Measurements from ENCODE around the gene UQCC5.
A peak's percentile ranks its signal among the peaks of the same experiment; 100 is the strongest.

UQCC5 gene, protein sequence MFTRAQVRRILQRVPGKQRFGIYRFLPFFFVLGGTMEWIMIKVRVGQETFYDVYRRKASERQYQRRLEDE

DNA sequence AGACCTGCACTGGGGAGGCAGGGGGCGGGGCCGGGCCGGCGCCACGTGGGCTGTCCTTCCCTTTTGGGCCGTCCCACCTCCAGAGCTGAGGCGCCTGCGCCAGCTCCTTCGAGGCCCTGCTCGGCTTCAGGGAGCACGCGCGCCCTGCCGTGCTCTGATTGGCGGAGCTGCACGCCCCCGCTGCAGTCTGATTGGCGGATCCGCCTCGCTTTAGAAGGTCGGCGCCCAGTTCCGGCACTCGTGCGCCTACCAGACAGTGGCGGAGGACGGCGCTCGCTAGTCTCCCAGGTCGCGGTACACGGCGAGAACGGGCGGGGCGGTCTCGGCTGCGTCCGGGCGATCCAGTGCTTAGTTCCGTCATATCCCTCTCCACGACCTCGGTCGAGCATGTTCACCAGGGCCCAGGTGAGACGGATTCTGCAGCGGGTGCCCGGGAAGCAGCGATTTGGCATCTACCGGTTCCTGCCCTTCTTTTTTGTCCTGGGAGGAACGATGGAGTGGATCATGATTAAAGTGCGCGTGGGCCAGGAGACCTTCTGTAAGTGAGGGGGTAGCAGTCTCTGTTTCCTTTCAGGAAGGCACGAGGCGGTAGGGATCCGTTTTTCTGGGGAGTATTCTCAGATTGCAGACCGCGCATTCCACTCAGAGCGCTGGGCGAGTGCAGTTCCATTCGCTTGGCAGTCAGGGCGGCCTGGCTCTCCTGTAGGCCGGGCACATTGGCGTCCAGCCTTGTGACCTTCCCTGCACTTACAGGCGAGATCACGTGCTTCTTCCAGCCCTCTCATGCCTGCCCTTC, at the start of gene UQCC5:
TSS of gene UQCC5 (plus strand) at position 237 of the 796 bp plus-strand sequence. CDS start at position 388, 151 bp downstream.
- H3K9me3 ChIP-seq (ENCODE audit: control insufficient read depth in 2 of 2, low read length in 2 of 2), result no peaks in the 10 kb centered on the region
- no peaks in the 10 kb centered on the region for H3K27me3 ChIP-seq (ENCODE audit: control insufficient read depth in 2 of 2, insufficient read depth in 2 of 2, low read length in 2 of 2)
- peaks cover 13 to 36% of the 10 kb centered on the region in 2 donors for H3K4me1 ChIP-seq (ENCODE audit: control insufficient read depth in 2 of 2, insufficient read depth in 2 of 2, low read length in 2 of 2)
- H3K9ac ChIP-seq (ENCODE audit: low read depth in 1 of 2, low read length in 2 of 2), result peak within 1 kb of the TSS; percentile 71 to 96
- peak within 1 kb of the TSS; percentile 88 to 98 for H3K4me3 ChIP-seq (ENCODE audit: low read length in 2 of 2)
- H3K27ac ChIP-seq (ENCODE audit: low read depth in 2 of 2, low read length in 2 of 2), result peak within 1 kb of the TSS; percentile 72 to 89
- H3K36me3 ChIP-seq (ENCODE audit: control insufficient read depth in 2 of 2, insufficient read depth in 2 of 2, low read length in 2 of 2), result peaks cover 3 to 12% of the 10 kb centered on the region in 2 donors

DNA sequence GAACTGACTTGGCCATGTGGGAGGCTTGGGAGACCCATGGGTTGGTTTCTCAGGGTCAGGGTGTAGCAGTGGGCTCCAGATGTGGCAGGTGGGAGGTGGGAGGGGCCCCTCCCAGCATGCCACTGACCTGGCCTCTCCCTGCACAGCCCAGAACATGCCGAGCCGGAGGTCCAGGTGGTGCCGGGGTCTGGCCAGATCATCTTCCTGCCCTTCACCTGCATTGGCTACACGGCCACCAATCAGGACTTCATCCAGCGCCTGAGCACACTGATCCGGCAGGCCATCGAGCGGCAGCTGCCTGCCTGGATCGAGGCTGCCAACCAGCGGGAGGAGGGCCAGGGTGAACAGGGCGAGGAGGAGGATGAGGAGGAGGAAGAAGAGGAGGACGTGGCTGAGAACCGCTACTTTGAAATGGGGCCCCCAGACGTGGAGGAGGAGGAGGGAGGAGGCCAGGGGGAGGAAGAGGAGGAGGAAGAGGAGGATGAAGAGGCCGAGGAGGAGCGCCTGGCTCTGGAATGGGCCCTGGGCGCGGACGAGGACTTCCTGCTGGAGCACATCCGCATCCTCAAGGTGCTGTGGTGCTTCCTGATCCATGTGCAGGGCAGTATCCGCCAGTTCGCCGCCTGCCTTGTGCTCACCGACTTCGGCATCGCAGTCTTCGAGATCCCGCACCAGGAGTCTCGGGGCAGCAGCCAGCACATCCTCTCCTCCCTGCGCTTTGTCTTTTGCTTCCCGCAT, 49.2 kb upstream of the UQCC5 start:
- peaks cover 55 to 77% of the 10 kb centered on the region in 2 donors for H3K36me3 ChIP-seq (ENCODE audit: control insufficient read depth in 2 of 2, insufficient read depth in 2 of 2, low read length in 2 of 2)
- no peaks in the 10 kb centered on the region for H3K9me3 ChIP-seq (ENCODE audit: control insufficient read depth in 2 of 2, low read length in 2 of 2)
- no peaks in the 10 kb centered on the region for H3K27me3 ChIP-seq (ENCODE audit: control insufficient read depth in 2 of 2, insufficient read depth in 2 of 2, low read length in 2 of 2)
- H3K4me1 ChIP-seq (ENCODE audit: control insufficient read depth in 2 of 2, insufficient read depth in 2 of 2, low read length in 2 of 2), result peaks cover 0 to 3% of the 10 kb centered on the region in 2 donors
- H3K9ac ChIP-seq (ENCODE audit: low read depth in 1 of 2, low read length in 2 of 2), result no peak overlapping the region
- no peak overlapping the region for H3K27ac ChIP-seq (ENCODE audit: low read depth in 2 of 2, low read length in 2 of 2)
- no peak overlapping the region for H3K4me3 ChIP-seq (ENCODE audit: low read length in 2 of 2)

DNA sequence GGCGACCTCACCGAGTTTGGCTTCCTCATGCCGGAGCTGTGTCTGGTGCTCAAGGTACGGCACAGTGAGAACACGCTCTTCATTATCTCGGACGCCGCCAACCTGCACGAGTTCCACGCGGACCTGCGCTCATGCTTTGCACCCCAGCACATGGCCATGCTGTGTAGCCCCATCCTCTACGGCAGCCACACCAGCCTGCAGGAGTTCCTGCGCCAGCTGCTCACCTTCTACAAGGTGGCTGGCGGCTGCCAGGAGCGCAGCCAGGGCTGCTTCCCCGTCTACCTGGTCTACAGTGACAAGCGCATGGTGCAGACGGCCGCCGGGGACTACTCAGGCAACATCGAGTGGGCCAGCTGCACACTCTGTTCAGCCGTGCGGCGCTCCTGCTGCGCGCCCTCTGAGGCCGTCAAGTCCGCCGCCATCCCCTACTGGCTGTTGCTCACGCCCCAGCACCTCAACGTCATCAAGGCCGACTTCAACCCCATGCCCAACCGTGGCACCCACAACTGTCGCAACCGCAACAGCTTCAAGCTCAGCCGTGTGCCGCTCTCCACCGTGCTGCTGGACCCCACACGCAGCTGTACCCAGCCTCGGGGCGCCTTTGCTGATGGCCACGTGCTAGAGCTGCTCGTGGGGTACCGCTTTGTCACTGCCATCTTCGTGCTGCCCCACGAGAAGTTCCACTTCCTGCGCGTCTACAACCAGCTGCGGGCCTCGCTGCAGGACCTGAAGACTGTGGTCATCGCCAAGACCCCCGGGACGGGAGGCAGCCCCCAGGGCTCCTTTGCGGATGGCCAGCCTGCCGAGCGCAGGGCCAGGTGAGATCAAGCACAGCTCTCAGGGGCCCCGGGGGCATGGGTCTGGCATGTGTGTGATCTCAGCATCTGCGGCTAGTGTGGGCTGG, 48.4 kb upstream of the UQCC5 start:
- Histone ChIP-seq H3K4me1 (ENCODE audit: control insufficient read depth in 2 of 2, insufficient read depth in 2 of 2, low read length in 2 of 2) (no peaks in the 10 kb centered on the region), H3K27ac (ENCODE audit: low read depth in 2 of 2, low read length in 2 of 2) (no peak overlapping the region), H3K9ac (ENCODE audit: low read depth in 1 of 2, low read length in 2 of 2) (no peak overlapping the region), H3K27me3 (ENCODE audit: control insufficient read depth in 2 of 2, insufficient read depth in 2 of 2, low read length in 2 of 2) (no peaks in the 10 kb centered on the region), H3K4me3 (ENCODE audit: low read length in 2 of 2) (no peak overlapping the region), H3K9me3 (ENCODE audit: control insufficient read depth in 2 of 2, low read length in 2 of 2) (no peaks in the 10 kb centered on the region), H3K36me3 (ENCODE audit: control insufficient read depth in 2 of 2, insufficient read depth in 2 of 2, low read length in 2 of 2) (peaks cover 55 to 78% of the 10 kb centered on the region in 2 donors)

DNA sequence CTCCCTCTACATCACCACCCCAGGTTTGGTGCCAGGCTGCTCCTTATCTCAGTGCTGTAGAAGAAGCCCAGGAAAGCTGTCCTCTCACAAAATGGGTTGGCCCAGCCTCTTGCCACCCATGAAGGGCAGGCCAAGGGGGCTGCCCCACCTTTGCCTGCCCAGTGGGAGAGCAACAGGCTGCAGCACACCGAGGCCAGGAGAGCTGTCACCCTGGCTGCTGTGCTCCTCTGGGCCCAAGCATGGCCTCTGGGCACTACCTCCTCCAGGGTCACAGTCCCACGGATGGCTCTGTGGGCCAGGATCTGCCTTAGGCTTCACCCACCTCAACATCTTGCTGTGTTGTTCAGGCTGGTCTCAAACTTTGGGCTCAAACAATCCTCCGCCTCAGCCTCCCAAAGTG, 47.7 kb upstream of the UQCC5 start:
- no peak overlapping the region for H3K9ac ChIP-seq (ENCODE audit: low read depth in 1 of 2, low read length in 2 of 2)
- H3K36me3 ChIP-seq (ENCODE audit: control insufficient read depth in 2 of 2, insufficient read depth in 2 of 2, low read length in 2 of 2), result peaks cover 58 to 77% of the 10 kb centered on the region in 2 donors
- H3K9me3 ChIP-seq (ENCODE audit: control insufficient read depth in 2 of 2, low read length in 2 of 2), result no peaks in the 10 kb centered on the region
- no peak overlapping the region for H3K27ac ChIP-seq (ENCODE audit: low read depth in 2 of 2, low read length in 2 of 2)
- no peaks in the 10 kb centered on the region for H3K4me1 ChIP-seq (ENCODE audit: control insufficient read depth in 2 of 2, insufficient read depth in 2 of 2, low read length in 2 of 2)
- no peaks in the 10 kb centered on the region for H3K27me3 ChIP-seq (ENCODE audit: control insufficient read depth in 2 of 2, insufficient read depth in 2 of 2, low read length in 2 of 2)
- H3K4me3 ChIP-seq (ENCODE audit: low read length in 2 of 2), result no peak overlapping the region

DNA sequence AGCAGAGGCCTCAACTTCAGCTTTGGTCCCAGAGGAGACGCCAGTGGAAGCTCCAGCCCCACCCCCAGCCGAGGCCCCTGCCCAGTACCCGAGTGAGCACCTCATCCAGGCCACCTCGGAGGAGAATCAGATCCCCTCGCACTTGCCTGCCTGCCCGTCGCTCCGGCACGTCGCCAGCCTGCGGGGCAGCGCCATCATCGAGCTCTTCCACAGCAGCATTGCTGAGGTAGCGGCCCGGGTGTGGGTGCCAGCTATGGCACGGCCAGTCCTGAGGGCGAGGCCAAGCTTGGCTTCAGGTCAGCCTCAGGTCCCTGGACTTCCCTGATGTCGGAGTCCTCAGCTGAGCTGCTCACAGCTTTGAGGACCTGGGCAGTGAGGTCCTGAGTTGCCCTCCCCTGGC, 47.0 kb upstream of the UQCC5 start:
- H3K27ac ChIP-seq (ENCODE audit: low read depth in 2 of 2, low read length in 2 of 2), result no peak overlapping the region
- peaks cover 58 to 77% of the 10 kb centered on the region in 2 donors for H3K36me3 ChIP-seq (ENCODE audit: control insufficient read depth in 2 of 2, insufficient read depth in 2 of 2, low read length in 2 of 2)
- no peaks in the 10 kb centered on the region for H3K27me3 ChIP-seq (ENCODE audit: control insufficient read depth in 2 of 2, insufficient read depth in 2 of 2, low read length in 2 of 2)
- no peak overlapping the region for H3K9ac ChIP-seq (ENCODE audit: low read depth in 1 of 2, low read length in 2 of 2)
- no peak overlapping the region for H3K4me3 ChIP-seq (ENCODE audit: low read length in 2 of 2)
- H3K9me3 ChIP-seq (ENCODE audit: control insufficient read depth in 2 of 2, low read length in 2 of 2), result no peaks in the 10 kb centered on the region
- no peaks in the 10 kb centered on the region for H3K4me1 ChIP-seq (ENCODE audit: control insufficient read depth in 2 of 2, insufficient read depth in 2 of 2, low read length in 2 of 2)

DNA sequence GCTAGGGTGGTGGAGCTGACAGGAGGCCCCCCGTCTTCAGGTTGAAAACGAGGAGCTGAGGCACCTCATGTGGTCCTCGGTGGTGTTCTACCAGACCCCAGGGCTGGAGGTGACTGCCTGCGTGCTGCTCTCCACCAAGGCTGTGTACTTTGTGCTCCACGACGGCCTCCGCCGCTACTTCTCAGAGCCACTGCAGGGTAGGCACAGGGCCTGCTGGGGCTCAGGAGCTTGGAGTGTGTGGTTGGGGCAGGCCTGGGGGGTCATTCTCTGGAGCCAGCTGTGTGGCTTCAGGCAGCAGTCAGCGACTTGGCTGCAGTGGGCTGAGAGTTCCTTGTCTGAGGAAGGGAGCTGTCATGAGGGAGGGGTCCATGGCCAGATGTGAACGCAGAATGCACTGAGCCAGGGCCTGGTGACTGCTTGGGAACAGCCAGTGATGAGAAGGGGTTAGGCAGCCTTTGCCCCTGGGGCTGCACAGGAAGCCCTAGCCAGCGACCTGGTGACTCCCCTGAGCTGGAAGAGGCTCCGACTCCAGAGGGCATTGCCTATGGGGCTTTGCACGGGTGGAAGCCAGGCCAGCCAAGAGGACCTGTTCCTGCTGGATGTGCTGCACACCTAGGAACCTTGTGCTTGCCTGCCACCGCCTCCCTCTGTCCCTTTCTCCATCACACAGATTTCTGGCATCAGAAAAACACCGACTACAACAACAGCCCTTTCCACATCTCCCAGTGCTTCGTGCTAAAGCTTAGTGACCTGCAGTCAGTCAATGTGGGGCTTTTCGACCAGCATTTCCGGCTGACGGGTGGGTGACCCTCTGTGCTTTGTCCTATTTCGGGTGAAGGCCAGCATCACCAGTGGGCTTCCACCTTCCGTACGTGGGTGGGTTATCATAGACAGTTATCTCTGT, 46.1 kb upstream of the UQCC5 start:
- no peaks in the 10 kb centered on the region for H3K4me1 ChIP-seq (ENCODE audit: control insufficient read depth in 2 of 2, insufficient read depth in 2 of 2, low read length in 2 of 2)
- H3K4me3 ChIP-seq (ENCODE audit: low read length in 2 of 2), result no peak overlapping the region
- peaks cover 55 to 69% of the 10 kb centered on the region in 2 donors for H3K36me3 ChIP-seq (ENCODE audit: control insufficient read depth in 2 of 2, insufficient read depth in 2 of 2, low read length in 2 of 2)
- peak overlapping the region in 1 of 2 donors; percentile 16 for H3K27ac ChIP-seq (ENCODE audit: low read depth in 2 of 2, low read length in 2 of 2)
- H3K9me3 ChIP-seq (ENCODE audit: control insufficient read depth in 2 of 2, low read length in 2 of 2), result no peaks in the 10 kb centered on the region
- no peaks in the 10 kb centered on the region for H3K27me3 ChIP-seq (ENCODE audit: control insufficient read depth in 2 of 2, insufficient read depth in 2 of 2, low read length in 2 of 2)
- H3K9ac ChIP-seq (ENCODE audit: low read depth in 1 of 2, low read length in 2 of 2), result no peak overlapping the region

DNA sequence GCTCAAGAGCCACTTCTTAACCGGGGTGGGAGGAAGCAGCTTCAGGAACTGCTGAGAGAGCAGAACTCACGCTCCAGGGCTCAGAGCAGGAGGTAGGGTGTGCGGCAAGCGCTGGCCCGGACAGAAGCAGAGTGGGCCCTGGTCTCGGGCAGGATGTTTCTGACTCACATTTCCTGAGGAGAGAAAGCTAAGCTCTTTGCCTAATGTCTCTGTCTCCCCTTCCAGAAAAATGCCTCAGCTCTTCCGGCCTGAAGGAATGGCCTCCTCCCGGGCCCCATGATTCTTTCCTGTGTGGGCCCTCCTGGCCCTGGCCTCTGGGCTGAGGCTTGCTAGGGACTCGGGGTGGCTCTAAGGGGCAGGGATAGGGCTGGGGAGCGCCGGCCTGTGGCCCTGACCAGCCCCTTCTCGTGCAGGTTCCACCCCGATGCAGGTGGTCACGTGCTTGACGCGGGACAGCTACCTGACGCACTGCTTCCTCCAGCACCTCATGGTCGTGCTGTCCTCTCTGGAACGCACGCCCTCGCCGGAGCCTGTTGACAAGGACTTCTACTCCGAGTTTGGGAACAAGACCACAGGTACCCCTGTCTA, 45.4 kb upstream of the UQCC5 start:
- H3K27ac ChIP-seq (ENCODE audit: low read depth in 2 of 2, low read length in 2 of 2), result peak overlapping the region; percentile 28 to 56
- H3K9ac ChIP-seq (ENCODE audit: low read depth in 1 of 2, low read length in 2 of 2), result no peak overlapping the region
- no peaks in the 10 kb centered on the region for H3K4me1 ChIP-seq (ENCODE audit: control insufficient read depth in 2 of 2, insufficient read depth in 2 of 2, low read length in 2 of 2)
- no peaks in the 10 kb centered on the region for H3K27me3 ChIP-seq (ENCODE audit: control insufficient read depth in 2 of 2, insufficient read depth in 2 of 2, low read length in 2 of 2)
- H3K4me3 ChIP-seq (ENCODE audit: low read length in 2 of 2), result no peak overlapping the region
- H3K9me3 ChIP-seq (ENCODE audit: control insufficient read depth in 2 of 2, low read length in 2 of 2), result no peaks in the 10 kb centered on the region
- H3K36me3 ChIP-seq (ENCODE audit: control insufficient read depth in 2 of 2, insufficient read depth in 2 of 2, low read length in 2 of 2), result peaks cover 55 to 68% of the 10 kb centered on the region in 2 donors

DNA sequence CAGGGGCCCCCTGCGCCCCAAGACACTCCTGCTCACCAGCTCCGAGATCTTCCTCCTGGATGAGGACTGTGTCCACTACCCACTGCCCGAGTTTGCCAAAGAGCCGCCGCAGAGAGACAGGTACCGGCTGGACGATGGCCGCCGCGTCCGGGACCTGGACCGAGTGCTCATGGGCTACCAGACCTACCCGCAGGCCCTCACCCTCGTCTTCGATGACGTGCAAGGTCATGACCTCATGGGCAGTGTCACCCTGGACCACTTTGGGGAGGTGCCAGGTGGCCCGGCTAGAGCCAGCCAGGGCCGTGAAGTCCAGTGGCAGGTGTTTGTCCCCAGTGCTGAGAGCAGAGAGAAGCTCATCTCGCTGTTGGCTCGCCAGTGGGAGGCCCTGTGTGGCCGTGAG, 44.3 kb upstream of the UQCC5 start:
- Histone ChIP-seq H3K27me3 (ENCODE audit: control insufficient read depth in 2 of 2, insufficient read depth in 2 of 2, low read length in 2 of 2) (no peaks in the 10 kb centered on the region), H3K4me3 (ENCODE audit: low read length in 2 of 2) (no peak overlapping the region), H3K9ac (ENCODE audit: low read depth in 1 of 2, low read length in 2 of 2) (no peak overlapping the region), H3K36me3 (ENCODE audit: control insufficient read depth in 2 of 2, insufficient read depth in 2 of 2, low read length in 2 of 2) (peaks cover 49 to 58% of the 10 kb centered on the region in 2 donors), H3K4me1 (ENCODE audit: control insufficient read depth in 2 of 2, insufficient read depth in 2 of 2, low read length in 2 of 2) (no peaks in the 10 kb centered on the region), H3K27ac (ENCODE audit: low read depth in 2 of 2, low read length in 2 of 2) (no peak overlapping the region), H3K9me3 (ENCODE audit: control insufficient read depth in 2 of 2, low read length in 2 of 2) (no peaks in the 10 kb centered on the region)

Measured in mucosa of rectum (tissue), 2 donors.